ENCODE results near the gene KLHL29.

GRCh38 chr2:23562143-23562542, 177.2 kb downstream of the KLHL29 start:
- TF ChIP-seq, protein P1, sequence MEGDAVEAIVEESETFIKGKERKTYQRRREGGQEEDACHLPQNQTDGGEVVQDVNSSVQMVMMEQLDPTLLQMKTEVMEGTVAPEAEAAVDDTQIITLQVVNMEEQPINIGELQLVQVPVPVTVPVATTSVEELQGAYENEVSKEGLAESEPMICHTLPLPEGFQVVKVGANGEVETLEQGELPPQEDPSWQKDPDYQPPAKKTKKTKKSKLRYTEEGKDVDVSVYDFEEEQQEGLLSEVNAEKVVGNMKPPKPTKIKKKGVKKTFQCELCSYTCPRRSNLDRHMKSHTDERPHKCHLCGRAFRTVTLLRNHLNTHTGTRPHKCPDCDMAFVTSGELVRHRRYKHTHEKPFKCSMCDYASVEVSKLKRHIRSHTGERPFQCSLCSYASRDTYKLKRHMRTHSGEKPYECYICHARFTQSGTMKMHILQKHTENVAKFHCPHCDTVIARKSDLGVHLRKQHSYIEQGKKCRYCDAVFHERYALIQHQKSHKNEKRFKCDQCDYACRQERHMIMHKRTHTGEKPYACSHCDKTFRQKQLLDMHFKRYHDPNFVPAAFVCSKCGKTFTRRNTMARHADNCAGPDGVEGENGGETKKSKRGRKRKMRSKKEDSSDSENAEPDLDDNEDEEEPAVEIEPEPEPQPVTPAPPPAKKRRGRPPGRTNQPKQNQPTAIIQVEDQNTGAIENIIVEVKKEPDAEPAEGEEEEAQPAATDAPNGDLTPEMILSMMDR (conservative IDR thresholded peaks at IDR 0.05), result no peak
- no peak for TF ChIP-seq ZFX (IDR thresholded peaks at IDR 0.05)
